ENCODE results near the gene SDSL.

- TF ChIP-seq CTCF (IDR thresholded peaks at IDR 0.05) (no peak), EP300 (IDR thresholded peaks at IDR 0.05) (no peak), POLR2A (IDR thresholded peaks at IDR 0.05) (no peak)
These were observed at the start of gene SDSL for GRCh38 chr12:113422030-113422885.
